ENCODE results near the gene HTR1E.

GRCh38 chr6:87012035-87012434 lies 74.7 kb downstream of the HTR1E start:
- TF ChIP-seq CTCF (IDR thresholded peaks at IDR 0.05; ENCODE audit: borderline replicate concordance, extremely low read depth, low read length, poor library complexity, severe bottlenecking): no peak
- no peak for TF ChIP-seq EZH2 (IDR thresholded peaks at IDR 0.05; ENCODE audit: borderline replicate concordance, low read depth, low read length, severe bottlenecking)
